GM19193 (cell line): ENCODE measurements around the gene MT1B.

Experiments used
- POLR2A ChIP-seq: IDR thresholded peaks from 4 replicates; pipeline ENCODE4 v1.6.1; 2011; ENCODE audit not compliant: insufficient read depth, insufficient read length; ENCODE audit errors: extremely low read depth

The MT1B gene

GRCh38 chr16:56647641-56648431, 3.9 kb upstream of the MT1B start:
- TF ChIP-seq POLR2A, result no peak

- no peak for TF ChIP-seq POLR2A
These were observed 2.4 kb upstream of the MT1B start for GRCh38 chr16:56649271-56649670.

- TF ChIP-seq POLR2A, result no peak
These were observed 1.9 kb upstream of the MT1B start for GRCh38 chr16:56649820-56650219.

GRCh38 chr16:56652600-56652999, 914 bp downstream of the MT1B start:
- no peak for TF ChIP-seq POLR2A

GRCh38 chr16:56653218-56653617, 1.5 kb downstream of the MT1B start:
- no peak for TF ChIP-seq POLR2A

- TF ChIP-seq POLR2A, result no peak
These were observed 6.1 kb downstream of the MT1B start, which contains the start of gene MT1F for GRCh38 chr16:56657555-56658326. MT1F (plus strand) TSS chr16:56657959; CDS start chr16:56658059, 100 bp downstream.

GRCh38 chr16:56658327-56658875, 6.7 kb downstream of the MT1B start:
- TF ChIP-seq POLR2A, result no peak

- no peak for TF ChIP-seq POLR2A
These were observed 11.0 kb downstream of the MT1B start for GRCh38 chr16:56662357-56663354.

GRCh38 chr16:56664506-56664905, 12.8 kb downstream of the MT1B start:
- no peak for TF ChIP-seq POLR2A

- TF ChIP-seq POLR2A, result no peak
These were observed 16.2 kb downstream of the MT1B start, which contains the start of gene MT1G for GRCh38 chr16:56667581-56668571. MT1G (minus strand) TSS chr16:56668065; CDS start chr16:56667993, 72 bp downstream.

- TF ChIP-seq POLR2A, result no peak
These were observed 17.5 kb downstream of the MT1B start, which contains the start of gene MT1H for GRCh38 chr16:56669005-56669839. MT1H (plus strand) TSS chr16:56669814; CDS start chr16:56669885, 71 bp downstream.
